GM18511 (cell line): ENCODE measurements around the gene ERH.

Source experiments
- ATAC-seq: cut with Tn5 transposase; IDR thresholded peaks from one replicate; pipeline ENCODE4 v1.9.1; 2021; ENCODE audit warnings: mild to moderate bottlenecking, moderate library complexity; ENCODE audit not compliant: unreplicated experiment

ERH gene

GRCh38 chr14:69331206-69331605, 66.9 kb downstream of the ERH start:
- no peak for ATAC-seq
